OCI-LY1 (cell line): Measurements from ENCODE around the gene SIX2.

Experiments used
- CTCF ChIP-seq: fragments of 200-600 bp; sonication (generic), shearing (Covaris generic); IDR thresholded peaks from 2 replicates; pipeline ENCODE4 v1.5.1; 2017; ENCODE audit warnings: mild to moderate bottlenecking, antibody characterized with exemption, low read length, moderate library complexity, mixed read lengths
- EZH2 ChIP-seq: fragments of 200-600 bp; sonication (generic), shearing (Covaris generic); IDR thresholded peaks from 2 replicates; pipeline ENCODE4 v1.8.0; 2017; ENCODE audit warnings: borderline replicate concordance, mixed run types, mild to moderate bottlenecking, antibody characterized with exemption, low read length, moderate library complexity, mixed read lengths

- TF ChIP-seq CTCF (no peak), EZH2 (no peak)
Measured at GRCh38 chr2:44967056-44967455, 42.2 kb downstream of the SIX2 start.
